ENCODE data around the gene BARHL1.

Gene BARHL1

DNA sequence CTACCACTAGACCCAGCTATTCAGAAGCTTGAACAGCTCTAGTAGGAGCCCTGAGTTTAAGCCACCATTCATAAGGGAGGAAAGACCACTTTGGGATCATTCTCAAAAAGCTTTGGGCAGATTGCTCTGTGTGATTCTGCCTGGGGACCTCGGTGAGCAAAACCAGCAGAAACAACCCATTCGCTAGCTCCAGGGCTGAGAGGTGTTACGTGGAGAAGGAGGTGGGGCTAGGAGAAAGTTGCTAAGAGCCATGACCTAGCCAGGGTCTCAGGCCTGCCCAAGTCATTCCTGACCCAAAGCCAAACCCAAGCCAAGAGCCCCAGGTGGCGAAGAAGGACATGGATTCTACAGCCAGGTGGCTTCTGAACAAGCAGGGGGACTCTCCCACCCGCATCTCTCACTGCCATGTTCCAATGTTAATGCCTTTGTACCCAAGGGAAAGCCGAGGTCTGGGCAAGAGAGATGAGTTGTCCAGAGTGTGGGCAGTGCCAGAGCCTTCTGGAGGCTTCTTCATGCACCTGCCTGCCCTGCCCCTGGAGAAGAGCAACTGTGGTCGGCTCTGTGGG, 4.0 kb upstream of the BARHL1 start:
- Histone ChIP-seq H3K36me3 (ENCODE audit: control insufficient read depth, insufficient read depth, low read length, severe bottlenecking) (no peaks in the 10 kb centered on the region), H3K4me1 (ENCODE audit: control insufficient read depth, insufficient read depth, low read length) (peaks cover 3% of the 10 kb centered on the region), H3K27me3 (replicated peaks; ENCODE audit: control insufficient read depth, insufficient read depth, low read length) (peaks cover 74% of the 10 kb centered on the region), H3K9ac (ENCODE audit: low read length) (no peak overlapping the region), H3K4me3 (ENCODE audit: low read length) (no peak overlapping the region), H3K9me3 (ENCODE audit: control insufficient read depth, low read length) (peaks cover 3% of the 10 kb centered on the region)
- DNase-seq (ENCODE audit: low read depth) = no peak

GRCh38 chr9:132579427-132579798, 3.0 kb upstream of the BARHL1 start:
- DNase-seq (ENCODE audit: low read depth) = no peak
- no peaks in the 10 kb centered on the region for H3K36me3 ChIP-seq (ENCODE audit: control insufficient read depth, insufficient read depth, low read length, severe bottlenecking)
- H3K9me3 ChIP-seq (ENCODE audit: control insufficient read depth, low read length) = peaks cover 3% of the 10 kb centered on the region
- no peak overlapping the region for H3K4me3 ChIP-seq (ENCODE audit: low read length)
- peaks cover 3% of the 10 kb centered on the region for H3K4me1 ChIP-seq (ENCODE audit: control insufficient read depth, insufficient read depth, low read length)
- H3K27me3 ChIP-seq (replicated peaks; ENCODE audit: control insufficient read depth, insufficient read depth, low read length) = peaks cover 82% of the 10 kb centered on the region
- H3K9ac ChIP-seq (ENCODE audit: low read length) = no peak overlapping the region

DNA sequence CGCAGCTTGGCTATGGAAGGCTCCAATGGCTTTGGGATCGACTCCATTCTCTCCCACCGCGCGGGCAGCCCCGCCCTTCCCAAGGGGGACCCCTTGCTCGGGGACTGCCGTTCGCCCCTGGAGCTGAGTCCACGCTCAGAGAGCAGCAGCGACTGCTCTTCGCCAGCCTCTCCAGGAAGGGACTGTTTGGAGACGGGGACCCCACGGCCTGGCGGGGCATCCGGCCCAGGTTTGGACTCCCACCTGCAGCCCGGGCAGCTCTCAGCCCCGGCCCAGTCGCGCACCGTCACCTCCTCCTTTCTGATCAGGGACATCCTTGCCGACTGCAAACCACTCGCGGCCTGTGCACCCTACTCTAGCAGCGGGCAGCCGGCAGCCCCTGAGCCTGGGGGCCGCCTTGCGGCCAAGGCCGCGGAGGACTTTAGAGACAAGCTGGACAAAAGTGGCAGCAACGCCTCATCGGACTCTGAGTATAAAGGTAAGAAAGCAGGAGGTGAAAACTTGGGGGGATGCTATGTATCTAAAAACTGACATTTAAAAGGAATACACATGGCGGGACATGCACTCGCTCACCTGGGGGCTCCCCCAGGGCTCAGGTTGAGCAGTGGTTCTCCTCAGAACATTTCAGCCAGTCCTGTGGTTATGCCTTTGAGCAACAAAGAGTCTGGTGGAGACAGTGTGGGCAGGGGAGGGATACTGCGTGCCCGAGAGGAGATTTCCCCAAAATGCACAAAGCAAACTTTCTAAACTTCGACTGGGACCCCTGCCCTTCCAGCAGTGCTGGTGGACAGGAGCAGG, 579 bp downstream of the BARHL1 start:
- peaks cover 88% of the 10 kb centered on the region for H3K27me3 ChIP-seq (replicated peaks; ENCODE audit: control insufficient read depth, insufficient read depth, low read length)
- H3K4me3 ChIP-seq (ENCODE audit: low read length) = no peak overlapping the region
- no peak for DNase-seq (ENCODE audit: low read depth)
- H3K9ac ChIP-seq (ENCODE audit: low read length) = no peak overlapping the region
- peaks cover 3% of the 10 kb centered on the region for H3K9me3 ChIP-seq (ENCODE audit: control insufficient read depth, low read length)
- no peaks in the 10 kb centered on the region for H3K36me3 ChIP-seq (ENCODE audit: control insufficient read depth, insufficient read depth, low read length, severe bottlenecking)
- peaks cover 3% of the 10 kb centered on the region for H3K4me1 ChIP-seq (ENCODE audit: control insufficient read depth, insufficient read depth, low read length)

- no peaks in the 10 kb centered on the region for H3K9me3 ChIP-seq (ENCODE audit: control insufficient read depth, low read length)
- H3K27me3 ChIP-seq (replicated peaks; ENCODE audit: control insufficient read depth, insufficient read depth, low read length) = peaks cover 88% of the 10 kb centered on the region
- no peak for DNase-seq (ENCODE audit: low read depth)
- no peak overlapping the region for H3K9ac ChIP-seq (ENCODE audit: low read length)
- no peaks in the 10 kb centered on the region for H3K36me3 ChIP-seq (ENCODE audit: control insufficient read depth, insufficient read depth, low read length, severe bottlenecking)
- peaks cover 3% of the 10 kb centered on the region for H3K4me1 ChIP-seq (ENCODE audit: control insufficient read depth, insufficient read depth, low read length)
- no peak overlapping the region for H3K4me3 ChIP-seq (ENCODE audit: low read length)
These were observed 1.3 kb downstream of the BARHL1 start for GRCh38 chr9:132583584-132584304.

GRCh38 chr9:132584601-132585560, 2.5 kb downstream of the BARHL1 start:
- Histone ChIP-seq H3K27me3 (replicated peaks; ENCODE audit: control insufficient read depth, insufficient read depth, low read length) (peaks cover 81% of the 10 kb centered on the region), H3K4me3 (ENCODE audit: low read length) (no peak overlapping the region), H3K9me3 (ENCODE audit: control insufficient read depth, low read length) (no peaks in the 10 kb centered on the region), H3K36me3 (ENCODE audit: control insufficient read depth, insufficient read depth, low read length, severe bottlenecking) (no peaks in the 10 kb centered on the region), H3K4me1 (ENCODE audit: control insufficient read depth, insufficient read depth, low read length) (peaks cover 3% of the 10 kb centered on the region), H3K9ac (ENCODE audit: low read length) (no peak overlapping the region)
- DNase-seq (ENCODE audit: low read depth) = no peak

DNA sequence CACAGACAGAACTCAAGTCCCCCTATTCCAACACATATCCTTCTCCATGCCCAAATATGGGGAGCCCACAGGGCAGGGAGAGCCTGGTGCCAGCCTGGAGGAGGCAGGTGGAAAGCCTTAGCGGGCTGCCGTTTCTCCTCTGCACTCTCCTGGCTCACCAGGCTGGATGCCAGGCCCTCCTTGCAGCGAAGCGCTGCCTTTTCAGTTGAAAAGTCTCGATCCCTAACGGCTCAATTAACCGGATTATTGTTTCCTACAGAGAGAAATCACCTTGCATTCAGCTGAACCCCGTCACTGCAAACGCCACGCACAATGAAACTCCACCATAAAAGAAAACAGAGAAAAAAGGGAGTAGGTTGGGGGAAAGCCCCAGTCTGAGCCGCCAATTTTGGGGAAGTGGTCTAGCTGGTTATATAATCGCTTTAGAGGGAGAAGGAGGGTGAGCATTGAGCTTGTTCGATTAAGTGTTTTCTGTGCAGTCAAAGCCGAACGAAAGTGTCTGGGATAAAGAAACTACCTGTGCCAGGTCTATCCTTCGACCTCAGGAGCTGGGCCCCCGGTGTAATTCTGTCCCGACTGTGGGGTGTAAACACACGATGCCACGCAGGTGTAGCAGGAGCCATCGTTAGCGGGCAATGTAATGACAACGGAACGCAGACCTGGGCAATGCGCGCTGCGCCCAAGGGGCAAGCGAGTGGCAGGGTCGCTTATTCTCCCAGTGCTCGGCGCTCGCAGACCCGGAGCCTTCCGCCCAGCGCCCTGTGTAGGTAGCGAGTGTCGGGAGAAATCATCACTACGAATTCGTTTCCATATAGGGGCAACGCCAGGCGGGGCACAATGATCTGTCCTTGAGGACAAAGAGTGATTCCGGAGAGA, 3.8 kb downstream of the BARHL1 start:
- Histone ChIP-seq H3K9me3 (ENCODE audit: control insufficient read depth, low read length) (no peaks in the 10 kb centered on the region), H3K9ac (ENCODE audit: low read length) (no peak overlapping the region), H3K36me3 (ENCODE audit: control insufficient read depth, insufficient read depth, low read length, severe bottlenecking) (no peaks in the 10 kb centered on the region), H3K4me1 (ENCODE audit: control insufficient read depth, insufficient read depth, low read length) (peaks cover 3% of the 10 kb centered on the region), H3K4me3 (ENCODE audit: low read length) (no peak overlapping the region), H3K27me3 (replicated peaks; ENCODE audit: control insufficient read depth, insufficient read depth, low read length) (peaks cover 75% of the 10 kb centered on the region)
- DNase-seq (ENCODE audit: low read depth) = no peak

DNA sequence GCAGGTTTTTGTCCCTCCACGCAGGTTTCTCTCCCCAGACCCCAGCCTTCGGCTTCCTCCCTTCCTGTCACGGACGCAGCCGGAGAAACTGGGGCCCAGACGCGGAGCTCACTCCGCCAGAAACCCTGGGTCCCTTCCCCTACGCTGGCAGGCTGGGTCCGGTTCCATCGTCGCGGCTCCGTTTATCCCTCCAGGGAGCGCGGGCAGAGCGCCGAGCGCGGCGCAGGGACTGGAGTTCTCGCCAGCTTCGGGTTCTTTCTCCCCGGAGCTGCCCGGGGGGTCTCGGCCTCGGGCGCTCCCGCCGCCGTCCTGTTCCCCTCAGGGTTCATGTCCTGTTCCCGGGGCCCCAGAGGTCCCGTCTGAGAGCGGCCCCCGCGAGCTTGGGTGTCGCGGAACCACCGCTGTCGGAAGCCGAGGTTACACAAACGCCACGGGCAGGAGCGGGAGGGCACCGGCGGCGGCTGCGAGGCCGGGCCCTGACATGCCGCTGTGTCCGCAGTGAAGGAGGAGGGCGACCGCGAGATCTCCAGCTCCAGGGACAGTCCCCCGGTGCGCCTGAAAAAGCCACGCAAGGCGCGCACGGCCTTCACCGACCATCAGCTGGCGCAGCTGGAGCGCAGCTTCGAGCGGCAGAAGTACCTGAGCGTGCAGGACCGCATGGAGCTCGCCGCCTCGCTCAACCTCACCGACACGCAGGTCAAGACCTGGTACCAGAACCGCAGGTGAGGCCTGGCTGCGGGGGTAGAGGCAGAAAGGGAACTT, 4.6 kb downstream of the BARHL1 start:
- no peak for DNase-seq (ENCODE audit: low read depth)
- Histone ChIP-seq H3K36me3 (ENCODE audit: control insufficient read depth, insufficient read depth, low read length, severe bottlenecking) (no peaks in the 10 kb centered on the region), H3K4me3 (ENCODE audit: low read length) (no peak overlapping the region)

GRCh38 chr9:132587592-132587955, 5.2 kb downstream of the BARHL1 start:
- H3K4me3 ChIP-seq (ENCODE audit: low read length) = no peak overlapping the region
- no peaks in the 10 kb centered on the region for H3K36me3 ChIP-seq (ENCODE audit: control insufficient read depth, insufficient read depth, low read length, severe bottlenecking)
- DNase-seq (ENCODE audit: low read depth) = no peak
- H3K27me3 ChIP-seq (replicated peaks; ENCODE audit: control insufficient read depth, insufficient read depth, low read length) = peaks cover 68% of the 10 kb centered on the region
- H3K9me3 ChIP-seq (ENCODE audit: control insufficient read depth, low read length) = no peaks in the 10 kb centered on the region
- H3K4me1 ChIP-seq (ENCODE audit: control insufficient read depth, insufficient read depth, low read length) = no peaks in the 10 kb centered on the region
- H3K9ac ChIP-seq (ENCODE audit: low read length) = no peak overlapping the region

More for the DNA sequence above, 4.6 kb downstream of the BARHL1 start:
- Histone ChIP-seq H3K27me3 (replicated peaks; ENCODE audit: control insufficient read depth, insufficient read depth, low read length) (peaks cover 68% of the 10 kb centered on the region), H3K9ac (ENCODE audit: low read length) (no peak overlapping the region), H3K9me3 (ENCODE audit: control insufficient read depth, low read length) (no peaks in the 10 kb centered on the region), H3K4me1 (ENCODE audit: control insufficient read depth, insufficient read depth, low read length) (no peaks in the 10 kb centered on the region)

GRCh38 chr9:132588098-132588497, 5.7 kb downstream of the BARHL1 start:
- H3K27me3 ChIP-seq (replicated peaks; ENCODE audit: control insufficient read depth, insufficient read depth, low read length) = peaks cover 65% of the 10 kb centered on the region
- no peaks in the 10 kb centered on the region for H3K9me3 ChIP-seq (ENCODE audit: control insufficient read depth, low read length)
- H3K4me3 ChIP-seq (ENCODE audit: low read length) = no peak overlapping the region
- H3K36me3 ChIP-seq (ENCODE audit: control insufficient read depth, insufficient read depth, low read length, severe bottlenecking) = peaks cover under 1% of the 10 kb centered on the region
- H3K4me1 ChIP-seq (ENCODE audit: control insufficient read depth, insufficient read depth, low read length) = no peaks in the 10 kb centered on the region
- H3K9ac ChIP-seq (ENCODE audit: low read length) = no peak overlapping the region
- DNase-seq (ENCODE audit: low read depth) = no peak

All from adipocyte (in vitro differentiated cells).